ENCODE data around the gene HIGD1A.

DNA sequence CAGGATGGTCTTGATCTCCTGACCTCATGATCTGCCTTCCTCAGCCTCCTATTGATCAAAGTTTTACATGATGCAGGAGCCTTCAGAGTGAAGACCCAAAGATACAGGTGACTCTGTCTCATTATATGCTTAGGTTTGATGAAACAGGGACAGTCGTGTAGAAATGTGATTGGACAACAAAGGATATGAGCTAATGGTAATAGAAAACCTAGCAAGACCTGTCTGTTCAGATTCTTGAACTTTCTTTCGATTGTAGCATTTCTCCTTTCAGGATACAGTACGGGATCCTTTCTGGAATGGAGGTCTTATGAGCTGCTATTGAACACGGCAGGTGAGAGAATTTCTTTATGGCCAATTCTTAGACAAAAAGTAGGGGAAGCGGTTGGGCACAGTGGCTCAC lies 4.9 kb upstream of the HIGD1A start, which contains the start of gene ACKR2:
- TF ChIP-seq, protein P1, sequence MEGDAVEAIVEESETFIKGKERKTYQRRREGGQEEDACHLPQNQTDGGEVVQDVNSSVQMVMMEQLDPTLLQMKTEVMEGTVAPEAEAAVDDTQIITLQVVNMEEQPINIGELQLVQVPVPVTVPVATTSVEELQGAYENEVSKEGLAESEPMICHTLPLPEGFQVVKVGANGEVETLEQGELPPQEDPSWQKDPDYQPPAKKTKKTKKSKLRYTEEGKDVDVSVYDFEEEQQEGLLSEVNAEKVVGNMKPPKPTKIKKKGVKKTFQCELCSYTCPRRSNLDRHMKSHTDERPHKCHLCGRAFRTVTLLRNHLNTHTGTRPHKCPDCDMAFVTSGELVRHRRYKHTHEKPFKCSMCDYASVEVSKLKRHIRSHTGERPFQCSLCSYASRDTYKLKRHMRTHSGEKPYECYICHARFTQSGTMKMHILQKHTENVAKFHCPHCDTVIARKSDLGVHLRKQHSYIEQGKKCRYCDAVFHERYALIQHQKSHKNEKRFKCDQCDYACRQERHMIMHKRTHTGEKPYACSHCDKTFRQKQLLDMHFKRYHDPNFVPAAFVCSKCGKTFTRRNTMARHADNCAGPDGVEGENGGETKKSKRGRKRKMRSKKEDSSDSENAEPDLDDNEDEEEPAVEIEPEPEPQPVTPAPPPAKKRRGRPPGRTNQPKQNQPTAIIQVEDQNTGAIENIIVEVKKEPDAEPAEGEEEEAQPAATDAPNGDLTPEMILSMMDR (IDR thresholded peaks at IDR 0.05), result no peak
- TF ChIP-seq POLR2A (IDR thresholded peaks at IDR 0.05), result no peak

All from thyroid gland (tissue), 4 donors.